ENCODE data around the gene PRRC2B.

The PRRC2B gene

GRCh38 chr9:131521822-131522221 is 127.9 kb downstream of the PRRC2B start:
- DNase-seq, result no peak

DNA sequence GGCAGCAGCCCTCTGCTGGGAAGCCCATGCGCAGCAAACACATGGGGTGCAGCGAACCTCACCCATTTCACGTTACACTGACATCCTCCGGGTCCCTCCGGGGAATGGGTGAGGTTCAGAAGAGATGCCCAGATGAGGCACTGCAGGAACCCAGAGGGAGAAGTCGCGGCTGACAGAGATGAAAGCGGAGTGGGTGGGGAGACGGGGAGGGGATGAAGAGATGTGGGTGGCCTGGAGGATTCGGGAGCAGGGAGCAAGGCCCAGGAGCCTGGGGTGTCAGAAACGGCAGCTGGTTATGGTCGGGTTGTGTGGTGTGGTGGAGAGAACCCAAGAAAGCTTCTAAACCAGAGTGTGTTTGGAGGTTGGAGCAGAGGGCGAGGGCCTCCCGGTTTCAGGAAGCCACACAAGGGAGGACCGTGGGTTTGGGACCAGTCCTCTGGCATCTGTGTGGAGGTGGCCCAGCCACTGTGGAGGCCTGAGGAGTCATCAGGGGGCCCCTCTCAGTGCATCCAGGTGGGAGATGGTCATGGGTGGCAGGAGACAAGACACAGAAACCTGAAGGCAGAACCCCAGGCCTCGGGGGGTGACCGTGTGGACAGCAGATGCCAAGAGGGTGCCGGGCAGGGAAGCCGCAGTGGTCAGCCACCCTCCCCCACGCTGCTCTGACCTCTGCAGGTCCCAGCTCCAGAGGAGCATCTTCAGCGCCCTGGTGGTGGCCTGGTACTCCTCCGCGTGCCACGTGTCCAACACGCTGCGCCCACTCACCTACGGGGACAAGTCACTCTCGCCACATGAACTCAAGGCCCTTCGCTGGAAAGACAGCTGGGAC is 128.6 kb downstream of the PRRC2B start:
- no peak for DNase-seq

DNA sequence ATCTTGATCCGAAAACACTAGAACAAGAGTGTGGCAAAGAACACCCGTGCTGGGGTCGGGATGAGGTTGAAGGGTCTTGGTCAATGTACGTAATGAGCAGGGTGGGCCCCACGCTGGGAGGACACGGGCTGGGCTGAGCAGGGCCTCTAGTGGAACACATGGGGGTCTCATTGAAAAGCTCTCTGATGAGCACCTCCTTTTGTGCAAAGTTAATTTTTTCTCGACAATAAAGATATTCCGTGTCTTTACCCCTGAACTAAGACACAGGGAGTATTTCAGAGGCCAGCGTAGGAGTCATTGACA is 129.2 kb downstream of the PRRC2B start:
- no peak for DNase-seq

DNA sequence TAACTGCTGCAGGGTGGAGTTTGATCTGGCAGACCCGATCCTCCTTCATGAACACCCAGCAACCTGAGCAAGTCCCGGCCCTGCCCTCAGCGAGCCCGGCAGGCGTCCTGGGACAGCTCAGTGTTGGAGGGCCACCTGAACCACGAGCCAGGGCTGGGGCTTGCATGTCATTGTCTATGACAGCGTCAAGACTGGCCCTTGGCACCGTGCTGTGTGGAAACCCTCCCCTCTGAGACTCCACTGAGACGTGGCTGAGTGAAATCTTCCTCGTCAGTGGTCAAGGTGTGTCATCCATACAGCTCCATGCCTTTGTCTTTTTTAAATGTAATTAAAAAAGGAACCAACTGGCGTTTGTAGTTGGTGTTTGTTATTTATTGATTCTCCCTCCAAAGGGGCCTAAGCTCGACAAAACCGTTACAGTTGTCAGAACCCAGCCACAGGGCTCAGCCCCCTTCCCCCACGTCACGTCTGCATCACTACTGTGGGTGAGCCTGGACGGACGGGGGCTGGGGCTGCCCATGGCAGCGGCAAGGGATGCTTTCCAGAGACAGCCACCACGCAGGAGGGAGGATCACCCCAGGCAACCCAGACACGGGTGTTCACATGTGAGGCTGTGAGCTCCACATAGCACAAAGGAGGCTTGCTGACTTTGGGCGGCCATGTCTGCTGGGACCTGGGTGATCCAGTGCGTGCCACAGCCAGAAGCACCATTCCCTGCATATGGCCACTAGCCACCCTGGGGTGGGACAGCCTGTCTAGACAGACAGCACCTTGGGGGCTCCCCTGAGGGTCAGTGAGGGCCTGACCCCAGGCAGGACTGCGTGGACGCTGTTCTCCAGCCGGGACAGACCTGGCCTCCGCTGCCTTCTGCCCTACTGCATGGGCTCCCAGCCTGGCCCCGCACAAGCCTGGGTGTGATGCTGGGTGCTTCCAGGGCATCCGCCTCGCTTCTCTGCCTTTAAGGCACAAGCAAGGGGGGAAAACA is 129.9 kb downstream of the PRRC2B start:
- no peak for DNase-seq

- no peak for DNase-seq
Observed at GRCh38 chr9:131524665-131525315, 130.9 kb downstream of the PRRC2B start.

DNA sequence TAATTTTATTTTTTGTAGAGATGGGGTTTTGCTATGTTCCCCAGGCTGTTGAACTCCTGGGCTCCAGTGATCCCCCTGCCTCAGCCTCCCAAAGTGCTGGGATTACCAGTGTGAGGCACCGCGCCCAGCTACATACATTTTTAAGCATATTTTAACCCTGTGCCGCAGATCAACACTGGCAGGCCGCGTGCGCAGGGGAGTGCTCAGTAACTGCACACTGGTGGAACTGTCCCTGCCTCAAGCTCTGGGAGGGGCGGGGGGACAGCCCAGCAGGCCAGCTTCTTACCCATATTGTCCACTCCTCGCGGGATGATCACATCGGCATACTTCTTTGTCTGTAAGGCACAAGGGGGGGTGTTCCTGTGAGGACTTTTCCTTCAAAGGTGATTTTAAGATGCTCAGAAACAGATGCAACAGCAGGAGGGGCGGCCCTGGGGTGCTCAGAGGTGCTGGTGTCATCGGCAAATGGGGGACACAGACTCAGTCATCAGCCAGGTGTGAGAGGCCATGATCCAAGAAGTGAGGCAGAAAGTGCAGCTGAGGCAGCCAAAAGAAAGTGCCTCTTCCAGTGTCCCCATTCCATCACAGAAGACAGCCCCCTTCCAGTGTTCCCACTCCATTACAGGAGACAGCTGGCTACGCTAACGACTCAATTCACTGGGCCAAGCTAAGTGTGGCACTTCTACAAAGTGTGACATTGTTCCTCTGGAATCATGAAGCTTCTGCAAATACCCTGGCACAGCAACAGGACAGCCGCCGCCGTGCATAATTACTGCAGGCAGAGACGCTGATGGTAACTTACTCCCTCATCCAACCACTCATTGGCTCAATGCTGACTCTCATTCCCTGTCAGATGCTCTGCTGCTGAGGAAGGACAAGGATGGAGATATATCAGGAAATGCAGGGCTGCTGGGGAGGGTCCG is 132.0 kb downstream of the PRRC2B start:
- DNase-seq, result no peak

DNA sequence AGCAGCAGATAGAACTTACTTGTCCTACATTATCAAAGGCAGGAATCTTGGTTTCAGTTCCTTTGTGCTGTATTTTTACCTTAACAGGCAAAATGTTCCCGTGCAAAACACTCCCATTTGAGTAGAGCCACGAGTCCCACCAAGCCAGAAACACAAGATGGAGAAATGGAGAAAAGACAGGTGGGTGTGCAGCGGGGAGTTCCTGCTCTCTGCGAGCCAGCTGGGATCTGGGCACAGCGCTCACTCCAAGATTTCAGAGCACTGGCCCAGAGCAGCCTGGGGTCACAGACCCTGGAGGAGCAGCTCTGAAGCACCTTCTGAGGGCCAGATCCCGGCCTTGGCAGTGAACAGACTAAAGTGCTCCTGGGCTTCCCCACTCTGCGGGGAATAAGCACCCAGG is 134.3 kb downstream of the PRRC2B start:
- DNase-seq, result no peak

GRCh38 chr9:131528886-131529505 is 135.1 kb downstream of the PRRC2B start:
- DNase-seq, result no peak

DNA sequence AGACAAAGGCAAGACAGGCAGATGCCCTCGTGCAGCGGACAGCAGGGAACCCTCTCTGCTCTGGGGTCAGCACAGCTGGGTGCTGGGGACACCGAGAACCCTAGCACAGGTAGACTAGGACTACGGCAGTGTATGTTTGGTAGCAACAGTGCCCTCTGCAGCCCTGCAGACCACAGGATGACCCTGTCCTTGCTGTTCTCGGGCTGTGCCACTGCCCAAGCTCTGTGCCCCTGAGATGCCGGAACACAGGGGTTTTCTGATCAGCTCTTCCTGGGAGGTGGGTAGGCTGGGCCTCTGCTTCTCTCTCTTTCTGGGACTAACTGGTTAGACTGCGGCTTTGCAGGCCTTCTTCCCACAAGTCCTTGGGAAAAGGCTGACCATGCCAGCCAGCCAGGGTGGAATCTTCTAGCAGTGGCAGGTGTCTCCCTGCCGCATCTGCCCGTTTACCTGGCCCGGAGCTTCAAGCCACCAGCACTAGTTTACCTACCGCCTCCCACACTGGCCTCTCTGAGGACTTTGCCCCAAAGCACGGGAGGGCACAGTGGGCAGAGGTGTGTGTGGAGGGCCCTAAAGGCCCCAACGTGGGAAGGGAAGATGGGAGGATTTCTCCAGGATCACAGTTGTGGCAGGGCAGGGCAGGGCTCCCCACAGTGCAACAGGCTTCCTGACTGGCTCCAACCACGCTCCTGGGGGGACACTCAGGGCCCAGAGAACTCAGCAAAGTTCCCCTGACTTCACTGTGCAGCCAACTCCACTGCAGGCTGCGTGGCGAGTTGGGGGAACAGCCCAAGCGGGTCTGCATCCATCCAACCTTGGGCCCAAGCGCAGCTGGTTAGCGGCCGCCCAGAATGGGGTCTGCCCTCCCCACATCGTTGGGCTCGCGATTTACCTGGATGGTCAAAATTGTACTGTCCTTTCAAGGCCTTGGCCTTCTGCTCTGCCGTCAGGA is 136.0 kb downstream of the PRRC2B start:
- DNase-seq, result no peak

DNA sequence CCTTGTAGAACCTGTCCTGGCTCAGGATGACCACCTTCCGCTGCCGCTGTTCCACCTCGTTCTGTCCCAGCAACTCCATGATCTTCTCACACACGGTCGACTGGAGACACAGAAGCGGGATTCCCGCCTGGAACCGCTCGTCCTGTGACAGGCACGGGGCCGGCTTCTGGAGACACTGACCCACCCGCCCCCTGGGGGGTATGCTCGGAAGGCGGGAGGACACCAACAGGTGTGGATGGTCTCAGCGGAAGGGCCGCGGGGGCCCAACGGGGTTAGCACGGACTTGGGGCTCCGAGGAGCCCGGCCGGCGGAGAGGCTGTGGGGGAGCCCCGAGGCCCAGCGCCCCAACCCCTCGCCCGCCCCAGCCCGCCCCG is 136.6 kb downstream of the PRRC2B start:
- no peak for DNase-seq

GRCh38 chr9:131530920-131531832 is 137.3 kb downstream of the PRRC2B start, which contains the start of gene UCK1:
UCK1 (minus strand) TSS chr9:131531263; CDS start chr9:131531174, 89 bp downstream.
- peak; percentile 77 for DNase-seq

GRCh38 chr9:131534721-131535237 is 140.9 kb downstream of the PRRC2B start:
- no peak for DNase-seq

DNA sequence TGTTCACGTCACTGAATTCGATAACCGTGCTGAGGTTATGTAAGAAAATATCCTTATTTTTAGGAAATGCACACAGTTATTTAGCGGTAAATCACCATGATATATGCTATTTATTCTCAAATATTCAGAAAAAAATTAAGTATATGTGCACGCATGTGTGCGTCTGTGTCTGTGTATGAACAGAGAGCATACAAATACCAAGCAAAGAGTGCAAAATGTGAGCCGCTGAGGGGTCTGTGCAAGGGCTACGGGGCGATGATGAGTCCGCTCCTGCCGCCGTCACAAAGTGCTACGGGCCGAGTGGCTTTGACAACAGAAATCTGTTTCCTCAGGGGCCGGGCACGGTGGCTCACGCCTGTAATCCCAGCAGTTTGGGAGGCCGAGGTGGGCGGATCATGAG is 144.1 kb downstream of the PRRC2B start:
- DNase-seq, result no peak

GRCh38 chr9:131539223-131539923 is 145.5 kb downstream of the PRRC2B start:
- DNase-seq, result no peak

DNA sequence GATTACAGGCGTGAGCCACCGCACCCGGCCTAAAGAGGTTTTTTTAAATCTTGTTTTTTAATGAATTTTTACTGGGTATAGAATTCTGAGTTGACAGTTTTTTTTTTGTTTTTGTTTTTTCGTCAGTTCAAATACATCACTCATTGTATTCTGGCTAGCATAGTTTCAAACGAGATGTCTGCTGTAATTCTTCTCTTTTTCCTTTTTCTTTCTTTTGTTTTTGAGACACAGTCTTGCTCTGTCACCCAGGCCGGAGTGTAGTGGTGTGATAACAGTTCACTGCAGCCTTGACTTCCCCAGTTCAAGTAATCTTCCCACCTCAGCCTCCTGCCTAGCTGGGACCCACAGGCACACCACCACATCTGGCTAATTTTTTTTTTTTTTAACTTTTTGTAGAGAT is 149.3 kb downstream of the PRRC2B start:
- DNase-seq, result no peak

- DNase-seq, result no peak
Observed at GRCh38 chr9:131545003-131545785, 151.3 kb downstream of the PRRC2B start, which contains the start of gene PRRT1B. PRRT1B (plus strand) TSS chr9:131545523; CDS start chr9:131545616, 93 bp downstream.

GRCh38 chr9:131545786-131546335 is 152.0 kb downstream of the PRRC2B start:
- DNase-seq, result no peak

Data from activated naive CD4-positive, alpha-beta T cell treated with anti-CD3 and anti-CD28 coated beads, Interleukin-2, amount 50 U/mL, for 16 hours (primary cell).